Adipocyte (in vitro differentiated cells): ENCODE data around the gene PTCSC3.

Experiments
- DNase-seq: peaks from one replicate; pipeline ENCODE4 v3.0.0-alpha.2; 2015; ENCODE audit warnings: low read depth
- H3K27me3 ChIP-seq: replicated peaks from 2 replicates; pipeline ENCODE4 v1.7.0; 2013; ENCODE audit warnings: mild to moderate bottlenecking, low read length, moderate library complexity; ENCODE audit not compliant: control insufficient read depth, insufficient read depth
- H3K36me3 ChIP-seq: 2 replicates; pipeline ENCODE4 v1.7.0; 2013; ENCODE audit warnings: low read length, mild to moderate bottlenecking, moderate library complexity; ENCODE audit not compliant: control insufficient read depth, insufficient read depth, severe bottlenecking
- H3K4me1 ChIP-seq: 2 replicates; pipeline ENCODE4 v1.7.0; 2013; ENCODE audit warnings: mild to moderate bottlenecking, low read length, moderate library complexity; ENCODE audit not compliant: control insufficient read depth, insufficient read depth
- H3K4me3 ChIP-seq: 2 replicates; pipeline ENCODE4 v1.7.0; 2013; ENCODE audit warnings: mild to moderate bottlenecking, low read length, moderate library complexity
- H3K9ac ChIP-seq: 2 replicates; pipeline ENCODE4 v1.7.0; 2013; ENCODE audit warnings: mild to moderate bottlenecking, low read length, moderate library complexity
- H3K9me3 ChIP-seq: 2 replicates; pipeline ENCODE4 v1.7.0; 2013; ENCODE audit warnings: mild to moderate bottlenecking, low read length, moderate library complexity; ENCODE audit not compliant: control insufficient read depth

Gene PTCSC3

DNA sequence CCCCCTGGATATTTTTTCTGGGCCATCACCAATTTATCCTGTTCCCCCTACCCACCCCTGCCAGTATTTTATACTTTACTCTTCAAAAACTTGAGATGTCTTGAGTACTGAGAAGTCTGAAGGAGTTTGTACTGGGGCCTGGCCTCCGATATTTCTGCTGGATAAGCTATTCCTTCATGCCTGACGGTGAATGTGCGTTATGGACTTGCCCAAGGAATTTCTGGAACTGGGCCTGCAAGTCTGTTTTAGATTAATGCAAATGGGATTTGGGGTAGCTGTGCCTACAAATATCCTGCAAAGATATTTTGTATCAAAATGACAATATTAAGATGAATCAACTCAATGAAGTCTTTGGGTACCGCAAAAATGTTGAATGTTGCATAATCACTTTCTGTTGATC, at the start of gene PTCSC3:
PTCSC3 (minus strand) TSS at position 199 of the 400 bp plus-strand sequence.
- H3K4me1 ChIP-seq, result no peaks in the 10 kb centered on the region
- DNase-seq, result peak; percentile 1
- H3K36me3 ChIP-seq, result no peaks in the 10 kb centered on the region
- no peaks in the 10 kb centered on the region for H3K9me3 ChIP-seq
- no peak within 1 kb of the TSS for H3K9ac ChIP-seq
- no peak within 1 kb of the TSS for H3K4me3 ChIP-seq
- H3K27me3 ChIP-seq, result no peaks in the 10 kb centered on the region

DNA sequence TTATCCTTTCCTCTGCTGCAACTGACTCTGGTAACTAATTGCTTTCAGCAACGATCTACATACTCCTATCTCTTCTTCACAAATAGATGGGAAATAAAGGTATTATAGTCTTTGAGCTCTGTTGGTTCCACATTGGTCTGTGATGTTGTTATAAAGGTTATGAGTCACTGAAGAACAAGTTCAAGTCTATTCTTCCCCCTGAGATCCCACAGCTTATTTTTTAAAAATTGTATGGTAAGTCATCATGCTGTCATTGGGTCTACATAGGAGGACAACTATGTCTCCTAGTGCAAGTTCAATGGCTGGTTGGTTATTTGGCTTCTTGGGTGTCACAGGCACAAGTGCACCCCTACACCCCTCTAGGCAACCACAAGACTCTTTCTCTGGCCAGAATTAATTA, 49.6 kb upstream of the PTCSC3 start:
- Histone ChIP-seq H3K4me3 (no peak overlapping the region), H3K9ac (no peak overlapping the region), H3K27me3 (no peaks in the 10 kb centered on the region), H3K9me3 (no peaks in the 10 kb centered on the region), H3K36me3 (no peaks in the 10 kb centered on the region), H3K4me1 (peaks cover 10% of the 10 kb centered on the region)
- DNase-seq, result no peak

GRCh38 chr14:36224176-36224575, 47.7 kb upstream of the PTCSC3 start:
- Histone ChIP-seq H3K27me3 (no peaks in the 10 kb centered on the region), H3K9ac (no peak overlapping the region), H3K9me3 (no peaks in the 10 kb centered on the region), H3K36me3 (no peaks in the 10 kb centered on the region), H3K4me3 (no peak overlapping the region), H3K4me1 (peaks cover 10% of the 10 kb centered on the region)
- no peak for DNase-seq

DNA sequence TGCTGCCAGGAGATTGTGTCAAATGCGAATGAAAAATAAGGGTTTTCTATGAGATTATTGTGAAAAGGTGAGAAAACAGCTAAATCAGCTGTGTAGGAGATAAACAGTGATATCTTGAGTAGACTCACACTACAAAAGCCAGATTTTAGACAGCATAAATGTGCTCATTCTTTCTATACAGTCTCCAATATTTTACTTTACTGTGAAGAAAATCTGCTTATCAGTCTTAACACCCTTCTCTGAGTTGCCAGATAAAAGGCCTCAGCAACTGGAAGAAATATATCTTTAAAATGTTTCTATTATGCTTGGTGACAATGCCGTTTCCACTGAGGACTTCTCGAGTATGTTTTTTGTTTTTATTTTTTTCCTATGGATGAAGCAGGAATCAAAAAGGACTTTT, 47.0 kb upstream of the PTCSC3 start:
- H3K9ac ChIP-seq, result no peak overlapping the region
- no peak for DNase-seq
- H3K27me3 ChIP-seq, result no peaks in the 10 kb centered on the region
- no peaks in the 10 kb centered on the region for H3K36me3 ChIP-seq
- no peak overlapping the region for H3K4me3 ChIP-seq
- H3K4me1 ChIP-seq, result peaks cover 10% of the 10 kb centered on the region
- no peaks in the 10 kb centered on the region for H3K9me3 ChIP-seq

GRCh38 chr14:36222952-36223468, 46.5 kb upstream of the PTCSC3 start:
- H3K4me3 ChIP-seq, result peak overlapping the region; percentile 6
- no peak for DNase-seq
- H3K36me3 ChIP-seq, result no peaks in the 10 kb centered on the region
- H3K9ac ChIP-seq, result no peak overlapping the region
- H3K27me3 ChIP-seq, result peaks cover 1% of the 10 kb centered on the region
- peaks cover 10% of the 10 kb centered on the region for H3K4me1 ChIP-seq
- no peaks in the 10 kb centered on the region for H3K9me3 ChIP-seq

DNA sequence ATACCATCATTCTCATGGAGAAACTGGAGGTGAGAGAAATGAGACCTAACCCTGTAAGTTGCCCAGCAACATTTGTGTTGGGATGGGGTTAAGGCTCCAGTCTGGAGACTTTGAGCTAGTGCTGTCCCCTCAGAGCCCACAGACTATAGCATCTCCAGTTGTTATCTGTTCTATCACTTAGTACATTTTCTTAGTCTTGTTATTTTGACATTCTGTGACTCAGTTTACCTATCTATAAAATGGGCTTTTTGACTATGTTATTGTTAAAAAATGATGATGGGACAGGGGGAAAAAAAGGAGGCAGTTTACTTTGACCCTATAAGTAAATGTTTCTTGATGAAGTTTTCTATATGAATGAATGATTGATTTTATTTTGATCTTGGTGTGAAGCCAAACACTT, 45.8 kb upstream of the PTCSC3 start:
- DNase-seq, result no peak
- Histone ChIP-seq H3K4me1 (peaks cover 10% of the 10 kb centered on the region), H3K4me3 (no peak overlapping the region), H3K9me3 (no peaks in the 10 kb centered on the region), H3K9ac (no peak overlapping the region), H3K36me3 (no peaks in the 10 kb centered on the region), H3K27me3 (peaks cover 8% of the 10 kb centered on the region)

DNA sequence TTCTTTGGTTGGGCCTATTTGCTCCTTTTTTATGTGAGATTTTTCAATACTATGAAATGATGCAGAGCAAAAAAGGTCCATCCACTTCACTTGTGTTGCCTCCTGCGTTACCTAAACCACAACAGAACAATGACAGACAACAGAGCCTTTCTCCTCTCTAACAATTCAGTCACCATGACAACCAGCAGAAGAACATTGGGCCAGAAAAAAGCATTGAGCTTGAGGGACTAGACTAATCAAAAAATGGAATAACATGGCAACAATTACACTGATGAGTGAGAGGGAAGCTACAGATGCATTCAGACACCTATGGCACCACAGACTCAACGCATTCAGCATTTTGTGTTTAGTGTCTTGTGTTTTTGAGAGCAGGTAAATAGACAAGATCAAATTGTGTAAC, 44.6 kb upstream of the PTCSC3 start:
- Histone ChIP-seq H3K4me1 (peaks cover 10% of the 10 kb centered on the region), H3K27me3 (peaks cover 20% of the 10 kb centered on the region), H3K36me3 (no peaks in the 10 kb centered on the region), H3K9me3 (no peaks in the 10 kb centered on the region), H3K4me3 (no peak overlapping the region), H3K9ac (no peak overlapping the region)
- no peak for DNase-seq

DNA sequence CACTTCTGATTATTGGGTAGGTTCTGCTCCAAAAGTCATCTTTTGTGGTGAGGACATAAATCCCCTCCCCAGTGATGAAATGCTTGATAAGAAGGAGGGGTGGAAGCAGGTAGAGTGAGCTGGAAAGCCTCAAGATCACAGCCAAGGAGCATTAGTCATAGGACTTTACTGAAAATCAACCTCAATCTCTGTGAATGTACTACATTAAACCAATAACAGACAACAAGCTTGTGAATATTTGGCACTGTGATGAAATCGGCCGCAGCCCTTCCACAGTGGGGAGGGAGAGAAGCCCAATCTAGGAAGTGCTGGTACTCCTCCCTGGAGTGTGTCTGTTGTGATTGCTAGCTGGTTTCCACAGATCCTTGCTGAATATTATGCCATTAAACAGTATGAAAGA, 41.2 kb upstream of the PTCSC3 start:
- H3K9ac ChIP-seq, result no peak overlapping the region
- DNase-seq, result no peak
- H3K4me1 ChIP-seq, result peaks cover 11% of the 10 kb centered on the region
- H3K9me3 ChIP-seq, result no peaks in the 10 kb centered on the region
- peaks cover 23% of the 10 kb centered on the region for H3K27me3 ChIP-seq
- no peaks in the 10 kb centered on the region for H3K36me3 ChIP-seq
- no peak overlapping the region for H3K4me3 ChIP-seq

DNA sequence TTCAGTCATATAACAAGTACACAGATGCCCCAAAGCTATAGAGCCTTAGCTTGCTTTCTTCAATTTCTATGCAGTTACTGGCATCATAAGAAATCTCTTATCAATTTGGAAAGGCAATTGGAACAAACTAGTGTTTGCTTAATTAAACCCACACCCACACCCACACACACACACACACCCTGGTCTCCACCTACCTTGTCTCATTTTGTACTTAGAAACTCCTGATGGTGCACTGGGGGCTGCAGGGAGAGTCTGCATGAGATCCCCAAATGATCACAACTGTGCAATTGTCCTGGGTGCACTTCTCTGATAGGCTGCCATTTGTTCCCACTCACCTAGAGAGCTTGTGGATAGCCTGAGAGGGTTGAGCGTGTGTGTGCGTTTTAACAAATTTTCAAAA, 40.5 kb upstream of the PTCSC3 start:
- H3K4me1 ChIP-seq, result peaks cover 11% of the 10 kb centered on the region
- no peaks in the 10 kb centered on the region for H3K9me3 ChIP-seq
- peaks cover 23% of the 10 kb centered on the region for H3K27me3 ChIP-seq

GRCh38 chr14:36215217-36215598, 38.7 kb upstream of the PTCSC3 start:
- Histone ChIP-seq H3K9me3 (no peaks in the 10 kb centered on the region), H3K36me3 (no peaks in the 10 kb centered on the region), H3K27me3 (peaks cover 23% of the 10 kb centered on the region), H3K4me3 (no peak overlapping the region), H3K9ac (no peak overlapping the region), H3K4me1 (peaks cover 11% of the 10 kb centered on the region)
- no peak for DNase-seq

More for the DNA sequence above, 40.5 kb upstream of the PTCSC3 start:
- no peak overlapping the region for H3K4me3 ChIP-seq
- no peaks in the 10 kb centered on the region for H3K36me3 ChIP-seq
- H3K9ac ChIP-seq, result no peak overlapping the region
- no peak for DNase-seq

GRCh38 chr14:36214476-36215216, 38.1 kb upstream of the PTCSC3 start:
- peaks cover 23% of the 10 kb centered on the region for H3K27me3 ChIP-seq
- no peaks in the 10 kb centered on the region for H3K9me3 ChIP-seq
- no peaks in the 10 kb centered on the region for H3K36me3 ChIP-seq
- H3K9ac ChIP-seq, result no peak overlapping the region
- DNase-seq, result no peak
- peaks cover 11% of the 10 kb centered on the region for H3K4me1 ChIP-seq
- H3K4me3 ChIP-seq, result no peak overlapping the region

GRCh38 chr14:36212987-36213386, 36.5 kb upstream of the PTCSC3 start:
- Histone ChIP-seq H3K9me3 (no peaks in the 10 kb centered on the region), H3K36me3 (no peaks in the 10 kb centered on the region), H3K4me3 (no peak overlapping the region), H3K9ac (no peak overlapping the region), H3K4me1 (peaks cover 11% of the 10 kb centered on the region), H3K27me3 (peaks cover 22% of the 10 kb centered on the region)
- DNase-seq, result no peak
